Neutrophil (primary cell): ENCODE data around the gene ADAMTS16.

Experiments
- H3K27ac ChIP-seq: fragments of 200-600 bp; sonication (generic); 2 replicates; pipeline ENCODE4 v1.5.1; 2016; ENCODE audit warnings: mild to moderate bottlenecking, moderate library complexity
- H3K27me3 ChIP-seq: fragments of 200-600 bp; sonication (generic); 2 replicates; pipeline ENCODE4 v1.6.0; 2016; ENCODE audit warnings: mild to moderate bottlenecking
- H3K36me3 ChIP-seq: fragments of 200-600 bp; sonication (generic); 2 replicates; pipeline ENCODE4 v1.5.1; 2017
- H3K4me1 ChIP-seq, 2 experiments: fragments of 200-600 bp in 1 of 2; sonication (generic) in 1 of 2; 1 replicate in 1 of 2; 2 replicates in 1 of 2; pipeline versions ENCODE4 v1.5.1 to v1.6.1; 2013 to 2016; ENCODE audit warnings: low read depth in 1 of 2, low read length in 1 of 2, mild to moderate bottlenecking in 1 of 2, moderate library complexity in 1 of 2; ENCODE audit not compliant: control insufficient read depth in 1 of 2, insufficient read depth in 1 of 2
- H3K4me3 ChIP-seq, 2 experiments: fragments of 200-600 bp in 1 of 2; sonication (generic) in 1 of 2; 1 replicate in 1 of 2; 2 replicates in 1 of 2; pipeline ENCODE4 v1.5.1; 2013 to 2016; ENCODE audit warnings: low read depth in 1 of 2, low read length in 1 of 2, mild to moderate bottlenecking in 1 of 2, moderate library complexity in 1 of 2
- H3K9me3 ChIP-seq: fragments of 200-600 bp; sonication (generic); 2 replicates; pipeline ENCODE4 v1.5.1; 2016
- CTCF ChIP-seq: fragments of 200-600 bp; sonication (generic); IDR thresholded peaks from 2 replicates; pipeline ENCODE4 v1.5.1; 2016; ENCODE audit warnings: antibody characterized with exemption

The ADAMTS16 gene

DNA sequence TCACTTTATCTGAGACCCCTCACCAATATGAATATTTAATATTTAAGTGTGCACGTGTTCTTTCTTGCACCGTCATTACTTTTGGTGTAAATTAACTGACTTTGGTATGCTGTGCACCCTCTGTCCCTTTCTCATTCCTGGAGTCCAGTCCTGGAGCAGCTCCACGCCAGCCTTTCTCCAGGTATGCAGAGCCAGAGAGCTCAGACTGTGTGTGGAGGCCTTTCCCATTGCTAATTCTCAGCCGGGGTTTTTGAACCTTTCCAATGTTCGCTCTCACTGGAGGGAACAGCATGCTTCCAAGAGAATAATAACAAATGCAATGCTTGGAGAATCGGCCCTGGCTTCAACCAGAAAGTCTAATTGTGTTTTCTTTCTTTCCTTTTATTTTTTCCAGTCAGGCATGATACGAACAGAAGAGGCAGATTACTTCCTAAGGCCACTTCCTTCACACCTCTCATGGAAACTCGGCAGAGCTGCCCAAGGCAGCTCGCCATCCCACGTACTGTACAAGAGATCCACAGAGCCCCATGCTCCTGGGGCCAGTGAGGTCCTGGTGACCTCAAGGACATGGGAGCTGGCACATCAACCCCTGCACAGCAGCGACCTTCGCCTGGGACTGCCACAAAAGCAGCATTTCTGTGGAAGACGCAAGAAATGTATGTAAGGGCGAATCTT, 41.7 kb downstream of the ADAMTS16 start:
- Histone ChIP-seq H3K4me3 (no peak overlapping the region), H3K27me3 (peaks cover 10% of the 10 kb centered on the region), H3K36me3 (no peaks in the 10 kb centered on the region), H3K4me1 (no peaks in the 10 kb centered on the region), H3K9me3 (no peaks in the 10 kb centered on the region), H3K27ac (no peak overlapping the region)
- TF ChIP-seq CTCF = no peak

- TF ChIP-seq CTCF = no peak
- H3K27ac ChIP-seq = no peak overlapping the region
- H3K4me1 ChIP-seq = no peaks in the 10 kb centered on the region
- no peak overlapping the region for H3K4me3 ChIP-seq
- no peaks in the 10 kb centered on the region for H3K36me3 ChIP-seq
- no peaks in the 10 kb centered on the region for H3K9me3 ChIP-seq
- peaks cover 10% of the 10 kb centered on the region for H3K27me3 ChIP-seq
These were observed 42.5 kb downstream of the ADAMTS16 start for GRCh38 chr5:5182508-5183188.

- Histone ChIP-seq H3K36me3 (no peaks in the 10 kb centered on the region), H3K27ac (no peak overlapping the region), H3K4me3 (no peak overlapping the region), H3K9me3 (no peaks in the 10 kb centered on the region), H3K27me3 (peaks cover 10% of the 10 kb centered on the region), H3K4me1 (no peaks in the 10 kb centered on the region)
- no peak for TF ChIP-seq CTCF
These were observed 43.1 kb downstream of the ADAMTS16 start for GRCh38 chr5:5183189-5183699.

- H3K4me1 ChIP-seq = no peaks in the 10 kb centered on the region
- no peaks in the 10 kb centered on the region for H3K9me3 ChIP-seq
- H3K36me3 ChIP-seq = no peaks in the 10 kb centered on the region
- no peak overlapping the region for H3K4me3 ChIP-seq
- no peak for TF ChIP-seq CTCF
- no peak overlapping the region for H3K27ac ChIP-seq
- H3K27me3 ChIP-seq = peaks cover 10% of the 10 kb centered on the region
These were observed 43.8 kb downstream of the ADAMTS16 start for GRCh38 chr5:5183933-5184332.

DNA sequence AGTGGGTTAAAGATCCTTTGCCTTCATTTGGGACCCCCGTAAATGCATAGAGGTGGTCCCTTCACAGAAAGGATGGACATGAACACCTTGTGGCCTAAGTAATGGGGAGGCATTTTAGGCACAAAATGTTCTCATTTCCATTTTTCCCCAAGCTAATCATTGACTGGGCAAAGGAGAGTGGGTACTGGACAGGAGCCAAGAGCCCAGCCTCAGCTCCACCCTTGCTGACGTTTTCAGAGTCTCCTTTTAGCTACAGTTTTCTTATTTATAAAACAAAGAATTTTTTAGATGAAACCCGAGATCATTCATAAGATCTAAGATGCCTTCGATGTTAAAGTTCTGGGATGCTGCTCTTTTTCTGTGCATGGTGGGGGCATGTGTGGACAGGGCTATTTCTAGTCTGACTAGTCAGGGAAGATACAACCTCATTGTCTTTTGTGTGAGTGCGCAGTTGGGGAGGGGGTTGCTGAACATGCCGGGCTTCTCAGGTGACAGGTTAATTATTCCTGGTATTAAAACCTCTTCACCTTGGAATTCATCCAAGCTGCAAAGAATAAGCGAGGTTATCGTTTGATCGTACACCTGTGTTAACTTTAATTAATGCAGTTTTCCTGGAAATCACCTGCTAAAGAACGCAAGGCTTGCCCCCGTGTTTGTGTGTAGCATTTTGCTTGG, 48.4 kb downstream of the ADAMTS16 start:
- Histone ChIP-seq H3K36me3 (no peaks in the 10 kb centered on the region), H3K4me3 (no peak overlapping the region), H3K27ac (no peak overlapping the region), H3K9me3 (no peaks in the 10 kb centered on the region), H3K27me3 (peaks cover 1% of the 10 kb centered on the region), H3K4me1 (no peaks in the 10 kb centered on the region)
- TF ChIP-seq CTCF = no peak
